HepG2 (cell line): ENCODE data around the gene ZFR2. TPM values are rescaled to one million over a fixed set of nuclear protein-coding genes. Genes with fewer than 3 reads are reported as not detected.

Source experiments
- ATM ChIP-seq: fragments of 450-650 bp; IDR thresholded peaks from 2 replicates; pipeline ENCODE4 v1.7.1; 2017; ENCODE audit warnings: mild to moderate bottlenecking, borderline replicate concordance
- GTF3A ChIP-seq: sonication (generic); formaldehyde crosslinking; conservative IDR thresholded peaks from 2 replicates; pipeline ENCODE4 v1.4.0; 2020; ENCODE audit warnings: mild to moderate bottlenecking, missing genetic modification reagents
- KLF12 ChIP-seq: sonication (generic); formaldehyde crosslinking; IDR thresholded peaks from 2 replicates; pipeline ENCODE4 v1.4.0; 2020; ENCODE audit warnings: missing genetic modification reagents, borderline replicate concordance
- LBX2 ChIP-seq: sonication (generic); formaldehyde crosslinking; IDR thresholded peaks from 2 replicates; pipeline ENCODE4 v1.5.0; 2020; ENCODE audit warnings: missing genetic modification reagents, mild to moderate bottlenecking, borderline replicate concordance
- MAF1 ChIP-seq: sonication (generic); formaldehyde crosslinking; IDR thresholded peaks from 2 replicates; pipeline ENCODE4 v1.5.0; 2020; ENCODE audit warnings: missing genetic modification reagents, borderline replicate concordance
- NR2C2 ChIP-seq: sonication (generic); formaldehyde crosslinking; IDR thresholded peaks from 2 replicates; pipeline ENCODE4 v1.4.0; 2020; ENCODE audit warnings: missing genetic modification reagents, mild to moderate bottlenecking, moderate library complexity, borderline replicate concordance
- PRPF4 ChIP-seq: fragments of 200-400 bp; formaldehyde crosslinking; IDR thresholded peaks from 2 replicates; pipeline ENCODE4 v1.6.1; 2016; ENCODE audit warnings: low read length, low read depth; ENCODE audit not compliant: poor library complexity, severe bottlenecking
- RELA ChIP-seq: sonication (generic); formaldehyde crosslinking; IDR thresholded peaks from 2 replicates; pipeline ENCODE4 v1.4.0; 2020; ENCODE audit warnings: missing genetic modification reagents
- RXRB ChIP-seq: IDR thresholded peaks from 2 replicates; pipeline ENCODE4 v1.6.1; 2016; ENCODE audit warnings: borderline replicate concordance, missing genetic modification reagents, missing compliant biosample characterization
- THAP9 ChIP-seq: sonication (generic); formaldehyde crosslinking; IDR thresholded peaks from 2 replicates; pipeline ENCODE4; 2020; ENCODE audit warnings: missing genetic modification reagents, mild to moderate bottlenecking, borderline replicate concordance
- ZNF121 ChIP-seq: sonication (generic); formaldehyde crosslinking; IDR thresholded peaks from 2 replicates; pipeline ENCODE4 v1.5.0; 2020; ENCODE audit warnings: mild to moderate bottlenecking, missing genetic modification reagents
- ZNF17 ChIP-seq: sonication (generic); formaldehyde crosslinking; IDR thresholded peaks from 2 replicates; pipeline ENCODE4 v1.5.0; 2020; ENCODE audit warnings: mild to moderate bottlenecking, missing genetic modification reagents
- ZNF20 ChIP-seq: sonication (generic); formaldehyde crosslinking; IDR thresholded peaks from 2 replicates; pipeline ENCODE4 v1.4.0; 2020; ENCODE audit warnings: mild to moderate bottlenecking, moderate library complexity, missing genetic modification reagents
- ZNF274 ChIP-seq: sonication (generic); formaldehyde crosslinking; IDR thresholded peaks from 2 replicates; pipeline ENCODE4 v1.5.1; 2020; ENCODE audit warnings: mild to moderate bottlenecking, missing genetic modification reagents
- ZNF280D ChIP-seq: sonication (generic); formaldehyde crosslinking; IDR thresholded peaks from 2 replicates; pipeline ENCODE4 v1.5.1; 2020; ENCODE audit warnings: mild to moderate bottlenecking, missing genetic modification reagents
- ZNF530 ChIP-seq: sonication (generic); formaldehyde crosslinking; IDR thresholded peaks from 2 replicates; pipeline ENCODE4 v1.5.0; 2020; ENCODE audit warnings: low read depth, mild to moderate bottlenecking, missing genetic modification reagents
- ZNF687 ChIP-seq: sonication (generic); formaldehyde crosslinking; IDR thresholded peaks from 2 replicates; pipeline ENCODE4 v1.5.1; 2020; ENCODE audit warnings: mild to moderate bottlenecking, missing genetic modification reagents, moderate library complexity
- ZNF879 ChIP-seq: sonication (generic); formaldehyde crosslinking; IDR thresholded peaks from 2 replicates; pipeline ENCODE4 v1.8.1; 2023; ENCODE audit warnings: missing genetic modification reagents
- polyA plus RNA-seq, 8 experiments: library from polyadenylated mRNA; depleted of rRNA in 3 of 8; stranded (reverse) in 7 of 8; unstranded in 1 of 8; fragments of >200 nt; fragmentation: Illumina TruSeq in 4 of 8; extraction: Trizol in 4 of 8; gene quantifications; 2 replicates each; pipeline versions ENCODE4 v1.2.1 to v1.2.3, GENCODE V29; 2011 to 2016; ENCODE audit warnings: low read depth in 4 of 8, missing spikeins in 1 of 8, mixed read lengths in 1 of 8; ENCODE audit not compliant: insufficient read depth in 1 of 8
- total RNA-seq, 5 experiments: library from RNA; depleted of rRNA; stranded (reverse); fragments of >200 nt; fragmentation: Illumina TruSeq; extraction: Trizol; gene quantifications; 2 replicates each; pipeline ENCODE4 v1.2.3, GENCODE V29; 2016; ENCODE audit warnings: low read depth in 1 of 5

The ZFR2 gene
- total and polyA plus RNA-seq, 2 of the 13 experiments (the other 11 are each of a cell fraction or from before 2014, with no cell fraction given), result 0.37 to 0.69 TPM

GRCh38 chr19:3761382-3762129 is 107.3 kb downstream of the ZFR2 start, which contains the start of gene APBA3 (continued):
- TF ChIP-seq PRPF4 (peak; percentile 33), ATM (no peak), ZNF17 (CRISPR knock-in tag) (no peak), THAP9 (peak; percentile 75; the same call in 1 of the 2 replicates), ZNF280D (no peak), GTF3A (CRISPR knock-in tag) (peak; percentile 87; the same call in 1 of the 2 replicates), KLF12 (CRISPR knock-in tag) (0 out of 2 replicates have a peak, but pooled peaks have one; percentile 55), RELA (CRISPR knock-in tag) (no peak), ZNF274 (peak; percentile 65; the same call in 1 of the 2 replicates), RXRB (peak; percentile 15; the same call in 1 of the 2 replicates), ZNF530 (no peak), MAF1 (0 out of 2 replicates have a peak, but pooled peaks have one; percentile 63), LBX2 (CRISPR knock-in tag) (no peak), ZNF20 (CRISPR knock-in tag) (no peak), ZNF687 (CRISPR knock-in tag) (peak; percentile 74), NR2C2 (CRISPR knock-in tag) (peak; percentile 42; the same call in 1 of the 2 replicates), ZNF121 (CRISPR knock-in tag) (no peak), ZNF879 (CRISPR knock-in tag) (0 out of 2 replicates have a peak, but pooled peaks have one; percentile 45)
